IMR-90 (cell line): Measurements from ENCODE around the gene PTPRG. TPM values are rescaled to one million over a fixed set of nuclear protein-coding genes. Genes with fewer than 3 reads are reported as not detected.

Experiments
- ATAC-seq: fragments of 200-7000 bp; cut with Tn5 transposase; 2 replicates; pipeline ENCODE4 v1.9.1; 2020; ENCODE audit warnings: low read depth, mild to moderate bottlenecking, moderate library complexity
- BruUV-seq: library from RNA; stranded (reverse); fragments of 400-500 nt; replicated peaks from 2 replicates; lab custom pipeline; 2021; lab: Mats Ljungman, UMichigan
- CTCF ChIA-PET: fragments of 300-600 bp; formaldehyde crosslinking; extraction: SDS; loops from one replicate; lab custom pipeline; 2021; ENCODE audit warnings: antibody characterized with exemption; lab: Yijun Ruan, JAX
- POLR2A ChIA-PET: fragments of 300-600 bp; sonication (Branson Sonifier 250); formaldehyde crosslinking; loops from one replicate; lab custom pipeline; 2022; ENCODE audit warnings: antibody characterized with exemption; ENCODE audit not compliant: unreplicated experiment; lab: Charles Lee
- DNase-seq: peaks from one replicate; pipeline ENCODE4 v3.0.0; 2013
- H2AFZ ChIP-seq: replicated peaks from 2 replicates; pipeline ENCODE3; 2013; ENCODE audit warnings: low read length, mild to moderate bottlenecking; ENCODE audit not compliant: poor library complexity
- H2AK5ac ChIP-seq: 2 replicates; pipeline ENCODE4 v1.6.1; 2013; ENCODE audit warnings: low read depth, low read length, inconsistent platforms
- H2AK9ac ChIP-seq: replicated peaks from 2 replicates; pipeline ENCODE3; 2013; ENCODE audit warnings: mild to moderate bottlenecking, low read depth, low read length, moderate library complexity; ENCODE audit not compliant: poor library complexity
- H2BK120ac ChIP-seq: 2 replicates; pipeline ENCODE4 v1.6.1; 2013; ENCODE audit warnings: low read depth, low read length, inconsistent platforms
- H2BK15ac ChIP-seq: 3 replicates; pipeline ENCODE4 v1.6.1; 2013; ENCODE audit warnings: low read depth, low read length, inconsistent platforms
- H2BK20ac ChIP-seq: 2 replicates; pipeline ENCODE4 v1.6.1; 2013; ENCODE audit warnings: low read depth, mild to moderate bottlenecking, inconsistent platforms, low read length, moderate library complexity
- H2BK5ac ChIP-seq: 2 replicates; pipeline ENCODE4 v1.6.1; 2013; ENCODE audit warnings: mild to moderate bottlenecking, low read depth, low read length, inconsistent platforms; ENCODE audit not compliant: poor library complexity, severe bottlenecking
- H3K14ac ChIP-seq: replicated peaks from 2 replicates; pipeline ENCODE4 v1.6.1; 2013; ENCODE audit warnings: low read depth, low read length, inconsistent platforms
- H3K18ac ChIP-seq: 2 replicates; pipeline ENCODE4 v1.6.1; 2013; ENCODE audit warnings: low read depth, low read length, control low read depth
- H3K23ac ChIP-seq: 2 replicates; pipeline ENCODE4 v1.6.1; 2013; ENCODE audit warnings: low read depth, low read length, inconsistent platforms
- H3K27ac ChIP-seq: 2 replicates; pipeline ENCODE4 v1.5.1; 2013; ENCODE audit warnings: mild to moderate bottlenecking, control low read depth, low read length; ENCODE audit not compliant: insufficient read depth
- H3K27me3 ChIP-seq: 2 replicates; pipeline ENCODE4 v1.6.1; 2013; ENCODE audit warnings: low read length; ENCODE audit not compliant: control insufficient read depth, insufficient read depth
- H3K36me3 ChIP-seq: 2 replicates; pipeline ENCODE4 v1.6.1; 2013; ENCODE audit warnings: low read length, mixed read lengths; ENCODE audit not compliant: control insufficient read depth, insufficient read depth
- H3K4ac ChIP-seq: 2 replicates; pipeline ENCODE4 v1.6.1; 2013; ENCODE audit warnings: low read depth, low read length, inconsistent platforms
- H3K4me1 ChIP-seq: 2 replicates; pipeline ENCODE4 v1.6.1; 2013; ENCODE audit warnings: low read length, mixed read lengths; ENCODE audit not compliant: control insufficient read depth, insufficient read depth
- H3K4me2 ChIP-seq: 2 replicates; pipeline ENCODE4 v1.6.1; 2013; ENCODE audit warnings: low read depth, mild to moderate bottlenecking, control low read depth, low read length, moderate library complexity
- H3K4me3 ChIP-seq: 2 replicates; pipeline ENCODE4 v1.5.1; 2013; ENCODE audit warnings: low read depth, mild to moderate bottlenecking, control low read depth, low read length, moderate library complexity; ENCODE audit not compliant: insufficient read depth
- H3K56ac ChIP-seq: 2 replicates; pipeline ENCODE4 v1.6.1; 2013; ENCODE audit warnings: low read length, inconsistent platforms; ENCODE audit not compliant: insufficient read depth; ENCODE audit errors: extremely low read depth
- H3K79me1 ChIP-seq, 2 experiments: 2 replicates each; pipeline ENCODE4 v1.6.1; 2013; ENCODE audit warnings: low read length in 2 of 2, inconsistent platforms in 1 of 2, low read depth in 1 of 2
- H3K9ac ChIP-seq: 2 replicates; pipeline ENCODE4 v1.6.1; 2013; ENCODE audit warnings: low read depth, low read length, control low read depth
- H3K9me1 ChIP-seq: 2 replicates; pipeline ENCODE4 v1.6.1; 2013; ENCODE audit warnings: low read length, inconsistent platforms; ENCODE audit not compliant: insufficient read depth
- H3K9me3 ChIP-seq: 2 replicates; pipeline ENCODE4 v1.6.1; 2013; ENCODE audit warnings: low read length; ENCODE audit not compliant: control insufficient read depth, insufficient read depth
- H4K20me1 ChIP-seq: 2 replicates; pipeline ENCODE4 v1.6.1; 2013; ENCODE audit warnings: low read length, inconsistent platforms; ENCODE audit not compliant: insufficient read depth
- H4K5ac ChIP-seq: 2 replicates; pipeline ENCODE4 v1.6.1; 2013; ENCODE audit warnings: mild to moderate bottlenecking, low read depth, low read length, control low read depth
- H4K8ac ChIP-seq, 2 experiments: 2 replicates each; pipeline ENCODE4 v1.6.1; 2013; ENCODE audit warnings: low read depth in 2 of 2, low read length in 2 of 2, control low read depth in 1 of 2, inconsistent platforms in 1 of 2
- H4K91ac ChIP-seq: 2 replicates; pipeline ENCODE4 v1.6.1; 2013; ENCODE audit warnings: low read depth, low read length, inconsistent platforms; ENCODE audit not compliant: insufficient read depth
- BHLHE40 ChIP-seq: fragments of 150-350 bp; IDR thresholded peaks from 2 replicates; pipeline ENCODE4 v1.6.1; 2016; ENCODE audit warnings: mild to moderate bottlenecking, low read depth, low read length
- MXI1 ChIP-seq: IDR thresholded peaks from 2 replicates; pipeline ENCODE4 v1.6.1; 2012; ENCODE audit warnings: low read depth, mild to moderate bottlenecking, low read length, moderate library complexity, borderline replicate concordance
- WGBS, 2 experiments: methylation state at CpG; one replicate each; pipeline versions ENCODE4 v1.1.5 to v1.1.7; 2013; ENCODE audit warnings: missing lambda C conversion rate in 2 of 2; ENCODE audit not compliant: insufficient read length in 1 of 2; ENCODE audit errors: extremely low coverage in 2 of 2; 5-methylcytosine and 5-hydroxymethylcytosine counted together
- dilution Hi-C: fragments of 300-500 bp; cut with HindIII; formaldehyde crosslinking; loops from one replicate; pipeline ENCODE4 v1.14.3; 2018; ENCODE audit warnings: low sequenced_read_pairs; ENCODE audit not compliant: unreplicated experiment
- in situ Hi-C: fragments of 300-500 bp; cut with MboI; formaldehyde crosslinking; loops from 3 replicates; pipeline ENCODE4 v1.14.3; 2019; ENCODE audit warnings: low sequenced_read_pairs, inconsistent platforms, mixed read lengths
- intact Hi-C: fragments of 100-400 bp; cut with micrococcal nuclease; formaldehyde crosslinking; loops from 2 replicates; pipeline ENCODE4 v1.10.0; 2022
- polyA plus RNA-seq, 3 experiments: library from polyadenylated mRNA; depleted of rRNA; stranded (reverse); fragments of >200 nt; gene quantifications; 2 replicates each; pipeline ENCODE4 v1.2.3, GENCODE V29; 2012; ENCODE audit warnings: low replicate concordance in 1 of 3
- total RNA-seq: library from RNA; depleted of rRNA; stranded (reverse); fragments of >200 nt; gene quantifications from 2 replicates; pipeline ENCODE4 v1.2.3, GENCODE V29; 2012
- TF ChIP-seq, protein P1 (sequence below): conservative IDR thresholded peaks from 2 replicates; pipeline ENCODE4 v1.5.1; 2012; ENCODE audit warnings: mild to moderate bottlenecking, low read depth, low read length, improper control_type of control experiment
- TF ChIP-seq, protein P2 (sequence below): fragments of 150-350 bp; IDR thresholded peaks from 2 replicates; pipeline ENCODE4 v1.6.1; 2017; ENCODE audit warnings: mild to moderate bottlenecking, antibody characterized with exemption, low read length, low read depth

PTPRG gene
- total and polyA plus RNA-seq, 2 of the 4 experiments (the other 2 are of a cell fraction) = 7.7 to 31.0 TPM

DNA sequence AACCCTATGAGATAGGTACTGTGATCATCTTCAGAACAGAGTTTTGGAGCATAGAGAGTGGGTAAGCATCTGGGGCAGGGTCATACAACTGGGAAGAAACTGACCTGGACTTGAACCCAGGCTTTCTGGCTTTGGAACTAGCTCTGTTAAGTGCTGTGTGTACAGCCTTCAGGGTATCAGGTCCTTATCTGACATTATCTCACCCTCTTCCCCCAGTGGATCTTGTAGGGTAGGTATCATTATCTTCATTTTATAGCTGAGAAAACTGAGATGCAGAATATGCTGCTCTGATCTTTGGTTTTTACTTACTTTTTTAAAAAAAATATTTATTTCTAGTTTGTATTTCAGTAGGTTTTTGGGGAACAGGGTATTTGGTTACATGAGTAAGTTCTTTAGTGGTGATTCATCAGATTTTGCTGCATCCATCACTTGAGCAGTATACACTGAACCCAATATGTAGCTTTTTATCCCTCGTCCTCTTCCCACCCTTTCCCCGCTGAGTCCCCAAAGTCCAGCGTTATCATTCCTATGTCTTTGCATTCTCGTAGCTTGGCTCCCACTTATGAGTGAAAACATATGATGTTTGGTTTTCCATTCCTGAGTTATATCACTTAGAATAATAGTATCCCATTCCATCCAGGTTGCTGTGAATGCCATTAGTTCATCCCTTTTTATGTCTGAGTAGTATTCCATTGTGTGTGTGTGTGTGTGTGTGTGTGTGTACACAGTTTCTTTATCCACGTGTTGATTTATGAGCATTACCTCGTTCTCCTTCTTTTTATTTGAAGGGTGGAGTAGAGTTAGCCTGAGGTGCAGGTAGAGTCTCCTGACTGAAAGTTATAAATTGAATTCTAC is 271.2 kb downstream of the PTPRG start:
- Histone ChIP-seq H2AK5ac (peak overlapping the region; percentile 1; the same call in 1 of the 2 replicates), H3K9me1 (peaks cover 7% of the 10 kb centered on the region), H3K36me3 (no peaks in the 10 kb centered on the region), H3K9ac (no peak overlapping the region), H3K9me3 (no peaks in the 10 kb centered on the region), H3K27ac (no peak overlapping the region), H2BK5ac (no peak overlapping the region), H3K79me1 (peaks cover 12 to 52% of the 10 kb centered on the region in 2 experiments), H2BK15ac (no peak overlapping the region), H2AK9ac (no peak overlapping the region), H3K23ac (0 out of 2 replicates have a peak overlapping the region, but pooled peaks have one; percentile 38), H3K4me1 (peaks cover 5% of the 10 kb centered on the region), H4K8ac (no peak overlapping the region), H4K20me1 (peaks cover 14% of the 10 kb centered on the region; the same call in 1 of the 2 replicates), H2AFZ (no peak overlapping the region), H4K91ac (0 out of 2 replicates have a peak overlapping the region, but pooled peaks have one; percentile 11), H3K4me3 (no peak overlapping the region), H3K18ac (0 out of 2 replicates have a peak overlapping the region, but pooled peaks have one; percentile 20), H3K14ac (peak overlapping the region; percentile 48; the same call in 1 of the 2 replicates), H2BK120ac (no peak overlapping the region), H2BK20ac (0 out of 2 replicates have a peak overlapping the region, but pooled peaks have one; percentile 14), H3K27me3 (no peaks in the 10 kb centered on the region), H4K5ac (no peak overlapping the region), H3K4me2 (no peak overlapping the region), H3K56ac (no peak overlapping the region), H3K4ac (peak overlapping the region; percentile 35; the same call in 1 of the 2 replicates)
- no CpG with 5 or more reads among the region's 6 CpGs for WGBS, 2 experiments
- POLR2A ChIA-PET = no interaction called here
- DNase-seq = peak; percentile 50
- CTCF ChIA-PET = no interaction called here
- in situ Hi-C loops (no loop called here), dilution Hi-C loops (no loop called here), intact Hi-C loops (no loop called here)
- no TSS peak for BruUV-seq
- peak; percentile 82 for ATAC-seq
- TF ChIP-seq, protein P1, sequence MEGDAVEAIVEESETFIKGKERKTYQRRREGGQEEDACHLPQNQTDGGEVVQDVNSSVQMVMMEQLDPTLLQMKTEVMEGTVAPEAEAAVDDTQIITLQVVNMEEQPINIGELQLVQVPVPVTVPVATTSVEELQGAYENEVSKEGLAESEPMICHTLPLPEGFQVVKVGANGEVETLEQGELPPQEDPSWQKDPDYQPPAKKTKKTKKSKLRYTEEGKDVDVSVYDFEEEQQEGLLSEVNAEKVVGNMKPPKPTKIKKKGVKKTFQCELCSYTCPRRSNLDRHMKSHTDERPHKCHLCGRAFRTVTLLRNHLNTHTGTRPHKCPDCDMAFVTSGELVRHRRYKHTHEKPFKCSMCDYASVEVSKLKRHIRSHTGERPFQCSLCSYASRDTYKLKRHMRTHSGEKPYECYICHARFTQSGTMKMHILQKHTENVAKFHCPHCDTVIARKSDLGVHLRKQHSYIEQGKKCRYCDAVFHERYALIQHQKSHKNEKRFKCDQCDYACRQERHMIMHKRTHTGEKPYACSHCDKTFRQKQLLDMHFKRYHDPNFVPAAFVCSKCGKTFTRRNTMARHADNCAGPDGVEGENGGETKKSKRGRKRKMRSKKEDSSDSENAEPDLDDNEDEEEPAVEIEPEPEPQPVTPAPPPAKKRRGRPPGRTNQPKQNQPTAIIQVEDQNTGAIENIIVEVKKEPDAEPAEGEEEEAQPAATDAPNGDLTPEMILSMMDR = no peak
- TF ChIP-seq, protein P2, sequence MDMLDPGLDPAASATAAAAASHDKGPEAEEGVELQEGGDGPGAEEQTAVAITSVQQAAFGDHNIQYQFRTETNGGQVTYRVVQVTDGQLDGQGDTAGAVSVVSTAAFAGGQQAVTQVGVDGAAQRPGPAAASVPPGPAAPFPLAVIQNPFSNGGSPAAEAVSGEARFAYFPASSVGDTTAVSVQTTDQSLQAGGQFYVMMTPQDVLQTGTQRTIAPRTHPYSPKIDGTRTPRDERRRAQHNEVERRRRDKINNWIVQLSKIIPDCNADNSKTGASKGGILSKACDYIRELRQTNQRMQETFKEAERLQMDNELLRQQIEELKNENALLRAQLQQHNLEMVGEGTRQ = no peak
- TF ChIP-seq MXI1 (no peak), BHLHE40 (no peak)
